ACC112 (cell line): ENCODE measurements around the gene AP2S1.
A peak's percentile ranks its signal among the peaks of the same experiment; 100 is the strongest.

Experiments used
- H2AFZ ChIP-seq: fragments of 200-600 bp; sonication (generic); one replicate; pipeline ENCODE4 v1.6.0; 2017; ENCODE audit warnings: antibody characterized with exemption, low read length; ENCODE audit not compliant: unreplicated experiment
- H3K27ac ChIP-seq: fragments of 200-600 bp; sonication (generic); 2 replicates; pipeline ENCODE4 v1.5.1; 2014; ENCODE audit warnings: low read depth, mild to moderate bottlenecking, antibody characterized with exemption, low read length, moderate library complexity
- H3K27me3 ChIP-seq: fragments of 200-600 bp; sonication (generic); 2 replicates; pipeline ENCODE4 v1.6.1; 2014; ENCODE audit warnings: mild to moderate bottlenecking, antibody characterized with exemption, low read length, moderate library complexity, mixed read lengths; ENCODE audit not compliant: insufficient read depth
- H3K36me3 ChIP-seq: fragments of 200-600 bp; sonication (generic); 2 replicates; pipeline ENCODE4 v1.6.1; 2016; ENCODE audit warnings: mild to moderate bottlenecking, antibody characterized with exemption, low read length, moderate library complexity, mixed read lengths; ENCODE audit not compliant: insufficient read depth
- H3K4me1 ChIP-seq: fragments of 200-600 bp; sonication (generic); one replicate; pipeline ENCODE4 v1.6.1; 2016; ENCODE audit warnings: low read length, mixed read lengths; ENCODE audit not compliant: insufficient read depth, unreplicated experiment, control insufficient read depth
- H3K4me3 ChIP-seq: fragments of 200-600 bp; sonication (generic); 2 replicates; pipeline ENCODE4 v1.5.1; 2014; ENCODE audit warnings: mild to moderate bottlenecking, low read depth, low read length
- H3K79me2 ChIP-seq: fragments of 200-600 bp; sonication (generic); one replicate; pipeline ENCODE4 v1.6.0; 2016; ENCODE audit warnings: low read length; ENCODE audit not compliant: control insufficient read depth, unreplicated experiment, insufficient read depth

Gene AP2S1

DNA sequence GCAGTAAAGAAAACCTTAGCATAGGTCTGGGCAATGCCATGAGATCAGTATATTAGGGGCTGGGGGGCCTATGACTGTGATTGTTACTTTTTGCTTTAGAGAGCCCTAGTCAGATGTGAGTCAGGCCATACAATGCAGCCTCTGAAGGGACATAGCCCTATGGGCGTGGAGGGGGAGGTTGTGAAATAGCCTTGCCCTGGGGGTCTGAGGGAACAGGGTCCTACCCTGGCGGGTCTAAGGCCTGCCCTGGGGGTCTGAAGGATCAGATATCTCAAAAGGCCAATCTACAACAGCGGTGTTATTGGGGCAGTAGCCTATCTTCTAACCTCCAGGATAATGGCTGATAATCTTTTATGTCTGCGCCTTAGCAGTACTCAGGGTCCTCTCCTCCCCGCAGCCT lies 48.5 kb downstream of the AP2S1 start:
- Histone ChIP-seq H3K27ac (no peak overlapping the region), H3K79me2 (no peaks in the 10 kb centered on the region), H2AFZ (no peak overlapping the region), H3K36me3 (no peaks in the 10 kb centered on the region), H3K4me1 (no peaks in the 10 kb centered on the region), H3K4me3 (no peak overlapping the region), H3K27me3 (no peaks in the 10 kb centered on the region)

DNA sequence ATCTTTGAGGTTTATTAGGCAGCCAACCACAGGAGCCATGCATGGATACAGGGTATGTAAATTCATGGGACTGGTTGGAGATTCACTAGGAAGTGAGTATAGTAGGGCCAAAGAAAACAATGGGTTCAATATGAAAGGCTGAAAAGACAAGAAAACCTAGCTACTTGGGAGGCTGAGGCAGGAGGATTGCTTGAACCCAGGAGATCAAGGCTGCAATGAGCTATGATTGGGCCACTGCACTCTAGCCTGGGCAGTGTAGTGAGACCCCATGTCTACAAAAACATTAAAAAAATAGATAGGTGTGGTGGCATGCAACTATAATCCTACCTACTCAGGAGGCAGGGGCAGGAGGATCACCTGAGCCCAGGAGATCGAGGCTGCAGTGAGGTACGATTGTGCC lies 51.9 kb downstream of the AP2S1 start:
- Histone ChIP-seq H3K27me3 (no peaks in the 10 kb centered on the region), H3K4me3 (no peak overlapping the region), H2AFZ (no peak overlapping the region), H3K4me1 (no peaks in the 10 kb centered on the region), H3K79me2 (no peaks in the 10 kb centered on the region), H3K36me3 (no peaks in the 10 kb centered on the region), H3K27ac (no peak overlapping the region)

DNA sequence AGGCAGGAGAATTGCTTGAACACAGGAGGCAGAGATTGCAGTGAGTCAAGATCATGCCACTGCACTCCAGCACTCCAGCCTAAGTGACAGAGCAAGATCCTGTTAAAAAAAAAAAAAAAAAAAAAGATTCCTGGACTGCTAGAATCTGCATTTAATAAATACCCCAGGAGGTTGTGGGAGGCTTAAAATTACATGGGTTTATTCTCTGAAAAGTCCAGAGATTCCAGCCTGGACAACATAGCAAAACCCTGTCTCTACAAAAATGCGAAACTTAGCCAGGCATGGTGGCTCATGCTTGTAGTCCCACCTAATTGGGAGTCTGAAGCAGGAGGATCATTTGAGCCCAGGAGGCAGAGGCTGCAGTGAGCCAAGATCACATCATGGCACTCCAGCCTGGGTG lies 52.8 kb downstream of the AP2S1 start:
- H3K27ac ChIP-seq = no peak overlapping the region
- H3K36me3 ChIP-seq = no peaks in the 10 kb centered on the region
- H2AFZ ChIP-seq = no peak overlapping the region
- H3K4me3 ChIP-seq = no peak overlapping the region
- peaks cover 6% of the 10 kb centered on the region for H3K4me1 ChIP-seq
- no peaks in the 10 kb centered on the region for H3K79me2 ChIP-seq
- H3K27me3 ChIP-seq = no peaks in the 10 kb centered on the region

DNA sequence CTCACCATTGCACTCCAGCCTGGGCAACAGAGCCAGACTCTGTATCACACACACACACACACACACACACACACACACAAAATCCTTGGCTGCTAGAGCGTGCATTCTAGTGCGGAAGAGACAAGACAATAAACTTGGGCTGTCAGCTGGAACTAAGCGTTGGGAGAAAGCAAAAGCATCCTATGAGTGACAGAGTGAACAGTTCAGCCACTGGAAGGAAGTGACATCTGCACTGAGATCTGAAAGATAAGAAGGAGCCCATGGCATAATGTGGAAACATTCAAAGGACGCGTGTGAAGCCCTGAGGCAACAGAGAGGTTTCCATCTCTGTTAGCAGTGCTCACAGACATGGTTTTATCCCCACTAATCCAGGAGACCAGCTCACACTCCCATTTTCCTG lies 58.7 kb downstream of the AP2S1 start:
- Histone ChIP-seq H3K27ac (no peak overlapping the region), H3K4me1 (peaks cover 9% of the 10 kb centered on the region), H3K79me2 (peaks cover 14% of the 10 kb centered on the region), H3K27me3 (no peaks in the 10 kb centered on the region), H3K36me3 (no peaks in the 10 kb centered on the region), H2AFZ (no peak overlapping the region), H3K4me3 (no peak overlapping the region)

DNA sequence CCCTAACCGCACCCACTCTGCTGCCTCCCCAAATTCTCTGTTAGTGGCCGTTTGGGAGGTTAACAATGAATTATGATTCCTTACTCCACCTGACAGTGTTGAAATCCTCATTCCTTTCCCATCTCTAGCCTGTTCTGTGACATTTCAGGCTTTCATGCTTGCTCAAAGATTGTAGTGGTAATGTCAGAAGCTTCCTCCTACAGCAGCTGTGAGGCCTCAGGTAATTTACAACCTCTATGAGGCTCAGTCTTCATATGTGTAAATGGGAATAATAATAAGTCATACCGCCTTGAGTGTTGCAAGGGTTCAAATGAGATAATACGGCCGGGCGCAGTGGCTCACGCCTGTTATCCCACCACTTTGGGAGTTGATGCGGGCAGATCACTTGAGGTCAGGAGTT lies 61.3 kb downstream of the AP2S1 start:
- no peak overlapping the region for H3K27ac ChIP-seq
- peaks cover 22% of the 10 kb centered on the region for H3K4me1 ChIP-seq
- H3K27me3 ChIP-seq = no peaks in the 10 kb centered on the region
- peaks cover 38% of the 10 kb centered on the region for H3K79me2 ChIP-seq
- H3K36me3 ChIP-seq = peaks cover 3% of the 10 kb centered on the region; the same call in 1 of the 2 replicates
- H3K4me3 ChIP-seq = no peak overlapping the region
- H2AFZ ChIP-seq = no peak overlapping the region

DNA sequence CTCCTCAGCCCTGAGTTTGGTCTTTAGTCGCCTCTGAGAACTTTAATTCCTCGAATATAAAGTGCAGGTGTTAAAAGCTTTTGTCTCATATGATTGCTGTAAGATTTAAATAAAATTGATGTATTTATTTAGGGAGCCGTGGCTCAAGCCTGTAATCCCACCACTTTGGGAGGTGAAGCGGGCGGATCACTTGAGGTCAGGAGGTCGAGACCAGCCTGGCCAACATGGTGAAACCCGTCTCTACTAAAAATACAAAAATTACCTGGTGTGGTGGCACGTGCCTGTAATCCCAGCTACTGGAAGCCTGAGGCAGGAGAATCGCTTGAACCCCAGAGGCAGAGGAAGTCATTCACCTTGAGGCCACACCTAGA lies 61.7 kb downstream of the AP2S1 start:
- Histone ChIP-seq H3K4me3 (no peak overlapping the region), H2AFZ (no peak overlapping the region), H3K27ac (no peak overlapping the region), H3K79me2 (peaks cover 43% of the 10 kb centered on the region), H3K36me3 (peaks cover 3% of the 10 kb centered on the region; the same call in 1 of the 2 replicates), H3K27me3 (no peaks in the 10 kb centered on the region), H3K4me1 (peaks cover 26% of the 10 kb centered on the region)

DNA sequence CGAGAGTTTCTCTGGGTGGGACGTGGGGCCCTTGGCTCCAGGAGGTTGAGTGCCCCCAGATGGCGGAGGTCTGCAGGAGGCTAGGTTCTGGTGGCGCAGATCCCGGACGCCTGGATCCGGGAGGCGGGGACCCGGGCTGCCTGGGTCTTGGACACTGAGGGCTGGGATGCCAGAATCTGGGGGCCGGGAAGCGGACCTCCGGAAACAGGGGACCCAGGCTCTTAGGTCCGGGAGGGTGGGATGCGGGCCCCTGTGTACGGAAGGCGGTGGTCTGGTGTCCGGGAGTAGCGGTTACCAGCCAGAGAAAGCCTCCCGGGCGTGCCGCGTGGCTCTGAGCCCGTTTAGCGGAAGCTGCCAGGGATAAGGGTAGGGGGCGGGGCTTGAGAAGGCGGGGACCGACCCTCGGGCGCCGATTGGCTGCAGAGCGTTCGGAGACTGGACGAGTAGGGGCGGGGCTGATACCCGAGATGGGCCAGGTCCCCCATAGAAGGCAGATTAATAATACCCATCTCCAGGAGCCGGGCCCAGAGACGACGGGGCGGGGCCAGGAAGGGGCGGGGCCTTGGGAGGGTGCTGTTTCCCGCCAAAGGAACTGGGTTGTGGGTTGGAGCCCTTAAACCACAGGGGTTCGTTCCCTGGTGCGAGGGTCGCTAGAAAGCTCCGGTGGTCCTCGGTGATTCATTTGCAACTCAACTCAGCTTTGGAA lies 62.2 kb downstream of the AP2S1 start, which contains the start of gene SLC1A5:
TSS of gene SLC1A5 (minus strand) at position 333 of the 706 bp plus-strand sequence. CDS start 629 bp downstream, outside the sequence.
- Histone ChIP-seq H3K27me3 (no peaks in the 10 kb centered on the region), H3K36me3 (peaks cover 3% of the 10 kb centered on the region; the same call in 1 of the 2 replicates), H2AFZ (no peak within 1 kb of the TSS), H3K79me2 (peaks cover 48% of the 10 kb centered on the region), H3K4me3 (peak within 1 kb of the TSS; percentile 97), H3K27ac (peak within 1 kb of the TSS; percentile 92), H3K4me1 (peaks cover 29% of the 10 kb centered on the region)
